Liver (tissue), 9 donors: ENCODE data around the gene DUS1L. TPM values are rescaled to one million over a fixed set of nuclear protein-coding genes. Genes with fewer than 3 reads are reported as not detected.

Experiments
- DNase-seq: peaks from one replicate; pipeline ENCODE4 v3.0.0-alpha.2; 2017; ENCODE audit warnings: low spot score
- H3K27ac ChIP-seq, 2 donors: one replicate each; pipeline ENCODE4 v1.7.0; 2013; ENCODE audit warnings: inconsistent platforms in 2 of 2, low read length in 2 of 2, control low read depth in 1 of 2, low read depth in 1 of 2, mild to moderate bottlenecking in 1 of 2
- H3K27me3 ChIP-seq, 4 donors: one replicate each; pipeline versions ENCODE4 v1.6.1 to v1.7.0; 2013; ENCODE audit warnings: low read length in 3 of 4, inconsistent platforms in 1 of 4, mild to moderate bottlenecking in 1 of 4, moderate library complexity in 1 of 4; ENCODE audit not compliant: control insufficient read depth in 4 of 4, insufficient read depth in 4 of 4
- H3K36me3 ChIP-seq, 4 donors: one replicate each; pipeline versions ENCODE4 v1.6.1 to v1.7.0; 2013; ENCODE audit warnings: low read length in 3 of 4, mild to moderate bottlenecking in 3 of 4, low read depth in 1 of 4, moderate library complexity in 1 of 4; ENCODE audit not compliant: control insufficient read depth in 4 of 4, insufficient read depth in 3 of 4
- H3K4me1 ChIP-seq, 4 donors: one replicate each; pipeline versions ENCODE4 v1.6.1 to v1.7.0; 2013; ENCODE audit warnings: low read length in 3 of 4, mild to moderate bottlenecking in 3 of 4, moderate library complexity in 1 of 4; ENCODE audit not compliant: control insufficient read depth in 4 of 4, insufficient read depth in 4 of 4
- H3K4me3 ChIP-seq, 3 donors: one replicate each; pipeline versions ENCODE4 v1.6.1 to v1.7.0; 2013; ENCODE audit warnings: low read length in 3 of 3, control low read depth in 1 of 3, low read depth in 1 of 3, mild to moderate bottlenecking in 1 of 3
- H3K9ac ChIP-seq, 2 donors: one replicate each; pipeline ENCODE4 v1.7.0; 2013; ENCODE audit warnings: low read length in 2 of 2, mild to moderate bottlenecking in 2 of 2, moderate library complexity in 2 of 2, control low read depth in 1 of 2, low read depth in 1 of 2
- H3K9me3 ChIP-seq, 4 donors: one replicate each; pipeline versions ENCODE4 v1.6.1 to v1.7.0; 2013; ENCODE audit warnings: low read length in 3 of 4; ENCODE audit not compliant: control insufficient read depth in 4 of 4
- ATF3 ChIP-seq: IDR thresholded peaks from 2 replicates; pipeline ENCODE4 v1.6.1; 2016; ENCODE audit warnings: antibody characterized with exemption
- CTCF ChIP-seq: fragments of 150-350 bp; IDR thresholded peaks from 2 replicates; pipeline ENCODE4 v1.5.1; 2017; ENCODE audit warnings: improper control_type of control experiment, low read depth, low read length; ENCODE audit not compliant: missing input control
- EGR1 ChIP-seq, 2 donors: IDR thresholded peaks; 2 replicates each; pipeline ENCODE4 v1.6.1; 2016 to 2018; ENCODE audit warnings: antibody characterized with exemption in 2 of 2, low read depth in 2 of 2
- FOXA1 ChIP-seq: IDR thresholded peaks from 2 replicates; pipeline ENCODE4 v1.6.1; 2016; ENCODE audit warnings: antibody characterized with exemption
- HNF4A ChIP-seq, 2 donors: conservative IDR thresholded peaks; 2 replicates each; pipeline ENCODE4 v1.6.1; 2016; ENCODE audit warnings: antibody characterized with exemption in 2 of 2, mild to moderate bottlenecking in 2 of 2
- MAX ChIP-seq: IDR thresholded peaks from 2 replicates; pipeline ENCODE4 v1.6.1; 2016; ENCODE audit warnings: antibody characterized with exemption
- NR2F2 ChIP-seq: IDR thresholded peaks from 2 replicates; pipeline ENCODE4 v1.6.1; 2016; ENCODE audit warnings: antibody characterized with exemption
- RAD21 ChIP-seq, 2 donors: IDR thresholded peaks; 2 replicates each; pipeline ENCODE4 v1.6.1; 2016; ENCODE audit warnings: antibody characterized with exemption in 2 of 2, mild to moderate bottlenecking in 2 of 2
- SP1 ChIP-seq: IDR thresholded peaks from 2 replicates; pipeline ENCODE4 v1.6.1; 2018; ENCODE audit warnings: antibody characterized with exemption, mild to moderate bottlenecking
- TAF1 ChIP-seq: conservative IDR thresholded peaks from 2 replicates; pipeline ENCODE4 v1.6.1; 2016; ENCODE audit warnings: antibody characterized with exemption, mild to moderate bottlenecking
- ZBTB33 ChIP-seq: IDR thresholded peaks from 2 replicates; pipeline ENCODE4 v1.6.1; 2016; ENCODE audit warnings: antibody characterized with exemption
- WGBS: extraction: QIAGEN DNeasy Blood & Tissue Kit; methylation state at CpG from one replicate; pipeline ENCODE4 v1.1.7; 2013; 5-methylcytosine and 5-hydroxymethylcytosine counted together
- polyA plus RNA-seq, 2 donors: library from polyadenylated mRNA; stranded (reverse) in 1 of 2; unstranded in 1 of 2; fragments of 200-250 nt in 1 of 2; fragments of >200 nt in 1 of 2; fragmentation: Nextera tagmentation in 1 of 2; extraction: Ambion mirVana in 1 of 2; gene quantifications; one replicate each; pipeline versions ENCODE4 v1.2.1 to v1.2.3, GENCODE V29; 2013 to 2015
- total RNA-seq, 2 donors: library from RNA; depleted of rRNA; stranded (reverse); fragments of >200 nt; gene quantifications; one replicate each; pipeline ENCODE4 v1.2.3, GENCODE V29; 2014
- donor health status: healthy.
- donor health status: healthy.
- donor health status: healthy.
- donor health status: healthy.
- donor health status: healthy.

Gene DUS1L
- total and polyA plus RNA-seq, 4 donors: 40.6 to 74.7 (median 53.3) TPM

GRCh38 chr17:82094931-82095776 is 29.6 kb upstream of the DUS1L start (continued):
- no peak for TF ChIP-seq CTCF
- no peak for TF ChIP-seq ATF3
- no peak for TF ChIP-seq NR2F2
- no peak for TF ChIP-seq EGR1 (IDR thresholded peaks at IDR 0.05; ENCODE audit: low read depth in 2 of 2)
- TF ChIP-seq TAF1: no peak
- TF ChIP-seq SP1: no peak

GRCh38 chr17:82092995-82093751 is 27.6 kb upstream of the DUS1L start:
- H3K27ac ChIP-seq: no peak overlapping the region
- H3K4me3 ChIP-seq: no peak overlapping the region
- H3K4me1 ChIP-seq: peaks cover 8 to 67% (median 37%) of the 10 kb centered on the region in 4 donors
- H3K9me3 ChIP-seq: no peaks in the 10 kb centered on the region
- WGBS: 91% methylated on average over 40 of the region's 40 CpGs
- H3K36me3 ChIP-seq: peaks cover 24 to 46% (median 26%) of the 10 kb centered on the region in 4 donors
- H3K9ac ChIP-seq: no peak overlapping the region
- TF ChIP-seq MAX (no peak), CTCF (no peak), ZBTB33 (no peak)
- H3K27me3 ChIP-seq: no peaks in the 10 kb centered on the region
- no peak for DNase-seq

GRCh38 chr17:82092628-82092994 is 27.0 kb upstream of the DUS1L start:
- Histone ChIP-seq H3K27ac (no peak overlapping the region), H3K4me1 (peaks cover 8 to 67% (median 37%) of the 10 kb centered on the region in 4 donors), H3K36me3 (peaks cover 27 to 52% (median 31%) of the 10 kb centered on the region in 4 donors), H3K4me3 (no peak overlapping the region), H3K9me3 (no peaks in the 10 kb centered on the region), H3K9ac (no peak overlapping the region), H3K27me3 (no peaks in the 10 kb centered on the region)
- no peak for DNase-seq
- WGBS: 89% methylated on average over 20 of the region's 20 CpGs
- TF ChIP-seq HNF4A (conservative IDR thresholded peaks at IDR 0.05) (no peak), MAX (no peak), RAD21 (IDR thresholded peaks at IDR 0.05) (no peak), FOXA1 (no peak), SP1 (no peak), ZBTB33 (no peak), NR2F2 (no peak), CTCF (no peak)
